Mucosa of gallbladder (tissue), 1 donor: Measurements from ENCODE around the gene REP15. TPM values are rescaled to one million over a fixed set of nuclear protein-coding genes. Genes with fewer than 3 reads are reported as not detected.
"Not testable (repeated sequence)": the region's sequence is repeated elsewhere in the genome, so short reads cannot be mapped to it uniquely, and the experiment has no call there.

Experiments used
- DNase-seq: peaks from one replicate; pipeline ENCODE4 v3.0.0-alpha.2; 2020; ENCODE audit warnings: low spot score
- total RNA-seq: library from RNA; stranded (reverse); gene quantifications from one replicate; pipeline ENCODE4 v1.2.1, GENCODE V29; 2021
- donor health status: DM: no; HTN: no; CAD: no.

Gene REP15, protein sequence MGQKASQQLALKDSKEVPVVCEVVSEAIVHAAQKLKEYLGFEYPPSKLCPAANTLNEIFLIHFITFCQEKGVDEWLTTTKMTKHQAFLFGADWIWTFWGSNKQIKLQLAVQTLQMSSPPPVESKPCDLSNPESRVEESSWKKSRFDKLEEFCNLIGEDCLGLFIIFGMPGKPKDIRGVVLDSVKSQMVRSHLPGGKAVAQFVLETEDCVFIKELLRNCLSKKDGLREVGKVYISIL
- 0.95 TPM for total RNA-seq

DNA sequence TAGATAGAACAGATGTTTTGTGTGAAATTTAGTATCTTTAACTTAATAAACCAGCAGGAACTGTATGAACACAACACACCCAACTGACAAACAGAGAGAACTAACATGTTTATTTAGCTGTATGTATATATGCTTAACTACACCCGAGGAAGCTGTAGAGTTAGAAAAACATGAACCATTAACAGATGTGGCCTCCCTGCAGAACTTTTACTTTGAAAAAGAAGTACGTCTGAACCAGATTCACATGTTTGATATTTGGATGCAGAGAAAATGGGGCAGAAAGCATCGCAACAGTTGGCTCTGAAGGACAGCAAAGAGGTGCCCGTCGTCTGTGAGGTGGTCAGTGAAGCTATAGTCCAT is at the start of gene REP15:
REP15 (plus strand) TSS at position 155 of the 360 bp plus-strand sequence; CDS start at position 271, 116 bp downstream.
- no peak for DNase-seq

DNA sequence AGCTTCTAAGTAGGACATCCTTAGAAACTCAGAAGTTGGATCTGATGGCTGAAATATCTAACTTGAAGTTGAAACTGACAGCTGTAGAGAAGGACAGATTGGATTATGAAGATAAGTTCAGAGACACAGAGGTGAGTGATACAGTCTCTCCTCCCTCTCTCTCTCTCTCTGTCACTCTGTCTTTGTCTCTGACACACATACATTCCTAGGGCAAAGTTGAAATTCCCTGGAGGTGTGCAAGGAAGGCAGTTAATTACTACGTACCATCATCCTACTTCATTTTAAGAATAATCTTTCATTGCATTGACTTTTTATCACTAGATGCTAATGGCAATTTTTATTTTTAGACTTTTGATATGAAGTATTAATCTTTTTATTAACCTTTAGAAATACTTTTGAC is 46.2 kb upstream of the REP15 start:
- no peak for DNase-seq

DNA sequence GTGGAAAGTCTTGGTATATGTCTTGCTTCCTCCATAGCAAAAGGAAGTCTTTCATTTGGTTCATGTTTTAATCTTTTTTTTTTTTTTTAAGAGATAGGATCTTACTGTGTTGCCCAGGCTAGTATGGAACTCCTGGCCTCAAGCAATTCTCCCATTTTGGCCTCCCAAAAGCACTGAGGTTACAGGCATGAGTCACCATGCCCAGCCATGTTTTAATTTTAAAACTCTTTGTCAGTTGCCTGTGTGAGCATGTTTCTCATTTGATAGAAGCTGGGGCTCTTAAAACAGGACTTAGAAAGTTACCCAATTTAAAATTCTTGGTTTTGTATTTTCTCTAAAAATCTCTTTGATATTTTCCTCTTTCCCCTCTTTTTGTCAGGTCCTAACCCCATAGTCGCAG is 45.0 kb upstream of the REP15 start:
- DNase-seq: no peak

DNA sequence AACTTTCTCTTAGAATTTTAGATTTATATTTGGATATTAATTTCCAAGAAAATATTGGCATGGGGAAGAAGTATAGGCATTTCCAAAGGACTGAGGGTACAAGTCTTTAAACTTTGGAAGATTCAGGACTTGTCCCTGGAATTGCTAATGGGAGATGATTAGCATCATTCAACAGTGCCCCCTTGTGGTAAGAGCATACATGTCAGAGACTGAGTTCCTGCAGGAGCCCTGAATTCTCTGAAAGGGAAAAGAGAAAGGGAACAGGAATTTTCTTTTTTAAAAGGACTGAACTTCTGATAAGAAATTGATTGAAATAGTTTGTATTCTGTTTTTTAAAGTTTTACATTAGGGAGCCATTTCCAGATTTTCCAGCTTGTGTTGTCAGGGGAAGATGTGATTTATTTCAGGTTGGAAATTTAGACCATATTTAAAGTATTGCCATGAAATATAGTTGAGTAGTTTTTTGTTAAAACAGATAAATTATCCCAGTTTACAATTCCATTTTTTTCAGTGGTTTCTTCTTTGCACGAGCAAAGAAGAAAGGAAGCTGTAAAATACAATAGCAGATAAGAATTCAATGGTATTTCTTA is 44.0 kb upstream of the REP15 start:
- peak; percentile 70 for DNase-seq

DNA sequence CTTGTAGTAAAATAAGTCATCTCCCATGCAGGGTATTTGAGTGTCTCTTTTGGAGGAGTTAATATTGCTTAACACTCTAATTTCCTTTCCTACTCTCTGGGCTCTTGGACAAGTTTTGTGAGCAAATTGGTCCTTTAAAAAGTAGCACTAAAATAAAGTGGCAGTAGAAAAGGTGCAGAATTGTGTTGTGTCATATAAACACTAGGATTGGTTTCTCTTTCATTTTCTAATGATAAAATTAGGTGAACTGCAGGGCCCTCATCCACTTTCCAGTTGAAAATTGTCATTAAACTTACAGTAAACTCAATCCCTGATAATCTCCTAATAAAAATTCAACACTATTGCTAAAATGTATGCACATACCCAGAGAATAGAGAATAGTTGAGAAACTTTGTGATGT is 42.6 kb upstream of the REP15 start:
- no peak for DNase-seq

DNA sequence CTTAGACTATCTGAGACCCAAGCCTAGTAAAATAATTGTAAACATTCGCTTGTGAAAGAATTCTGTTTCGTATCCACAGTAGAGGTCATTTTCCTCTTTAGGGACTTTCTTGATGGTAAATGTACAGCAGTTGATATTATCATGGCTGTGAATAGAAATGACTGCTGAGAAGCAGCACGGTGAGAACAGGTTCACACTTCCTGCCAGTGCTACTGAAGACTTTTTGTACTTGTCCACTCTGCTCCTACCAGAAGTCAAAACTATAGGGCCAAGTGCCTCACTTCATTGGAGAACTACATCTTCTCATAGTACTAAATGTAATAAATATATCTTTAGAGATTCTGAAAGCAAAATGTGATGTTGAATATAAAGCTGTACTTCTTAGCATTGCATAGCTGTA is 40.8 kb upstream of the REP15 start:
- not testable (repeated sequence) for DNase-seq

DNA sequence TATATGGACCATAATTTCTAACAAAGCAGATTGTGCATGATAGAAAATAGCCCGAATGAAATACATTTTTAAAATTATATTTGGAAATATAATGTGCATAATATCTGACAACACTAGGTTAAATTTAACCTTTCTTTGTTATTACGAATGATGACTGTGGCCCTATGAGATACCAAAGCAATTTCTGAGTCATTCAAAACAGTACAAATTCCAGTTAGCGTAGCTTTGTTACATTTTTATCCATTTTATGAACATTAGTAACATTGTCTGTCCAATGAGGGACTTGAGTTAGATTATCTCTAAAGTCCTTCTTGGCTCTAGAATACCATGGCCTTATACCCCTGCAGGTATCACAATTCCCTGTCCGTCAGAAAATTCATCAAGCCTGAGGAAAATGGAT is 39.0 kb upstream of the REP15 start:
- no peak for DNase-seq

DNA sequence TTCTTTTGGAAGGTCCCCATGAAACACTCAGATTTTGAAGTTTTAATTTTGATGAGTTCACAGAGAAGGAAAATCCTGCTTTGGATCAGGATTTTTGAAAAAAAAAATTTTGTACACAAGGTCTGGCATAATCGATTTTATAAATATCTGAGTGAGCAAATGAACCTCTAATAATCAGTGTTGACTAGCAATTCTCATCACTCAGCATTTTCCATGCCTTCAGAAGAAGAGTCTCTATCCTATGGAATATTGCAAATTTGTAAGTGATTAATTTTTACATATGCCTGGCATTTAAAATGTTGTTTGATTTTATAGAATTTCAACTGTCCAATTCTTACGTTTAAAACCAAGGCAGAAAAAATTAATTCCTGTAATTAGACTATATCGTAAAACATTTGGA is 30.5 kb upstream of the REP15 start:
- no peak for DNase-seq

DNA sequence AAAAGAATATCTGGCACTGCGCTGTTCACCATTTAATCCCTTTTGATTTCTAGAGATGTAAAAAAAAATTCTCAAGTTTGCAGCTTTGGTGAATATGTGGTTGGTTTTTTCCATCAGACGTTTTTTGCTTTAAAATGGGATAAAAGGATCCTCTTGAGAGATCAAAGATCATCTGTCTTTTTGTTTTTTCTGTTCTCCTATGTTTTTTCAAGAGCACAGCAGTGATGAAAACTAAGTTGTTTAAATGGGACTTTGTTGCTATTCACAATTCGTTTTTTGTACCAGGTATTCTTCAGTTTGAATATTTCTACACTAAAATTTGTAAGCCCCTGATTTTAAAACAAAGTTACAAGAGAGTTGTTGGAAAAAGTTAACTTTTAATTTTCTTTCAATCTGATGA is 29.7 kb upstream of the REP15 start:
- no peak for DNase-seq

DNA sequence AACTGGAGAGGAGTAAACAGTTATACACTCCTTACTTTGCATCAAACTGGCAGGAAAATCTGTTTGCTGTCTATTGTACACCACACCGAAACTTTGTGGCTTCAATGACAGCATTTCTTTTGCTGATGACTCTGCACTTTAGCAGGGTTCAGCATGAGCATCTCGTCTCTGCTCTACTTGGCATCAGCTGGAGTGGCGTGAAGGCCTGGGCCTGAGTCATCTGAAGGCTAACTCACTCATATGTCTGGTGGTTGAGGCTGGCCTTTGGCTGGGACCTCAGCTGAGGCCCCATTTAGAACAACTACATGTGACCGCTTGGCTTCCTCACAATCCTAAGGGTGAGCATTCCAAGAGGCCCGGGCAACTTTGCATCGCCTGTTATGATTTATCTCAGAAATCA is 28.7 kb upstream of the REP15 start:
- no peak for DNase-seq

DNA sequence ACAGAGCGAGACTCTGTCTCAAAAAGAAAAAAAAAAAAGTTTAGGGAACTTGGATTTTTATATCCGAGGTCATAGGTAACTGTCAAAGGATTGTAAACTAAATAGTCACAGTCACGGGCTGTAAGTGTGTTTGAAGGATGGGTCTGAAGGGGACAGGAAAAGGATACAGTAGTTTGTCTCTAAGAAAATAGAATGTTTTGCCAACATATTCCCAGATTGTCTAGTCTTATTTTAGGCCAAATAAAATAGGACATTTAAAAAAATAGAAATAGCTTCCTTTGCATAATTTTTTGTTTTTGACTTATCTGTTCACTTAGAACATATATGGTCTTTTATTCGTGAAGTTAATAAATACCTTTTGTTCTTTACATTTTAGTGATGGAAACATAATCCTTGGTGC is 24.2 kb upstream of the REP15 start:
- no peak for DNase-seq

DNA sequence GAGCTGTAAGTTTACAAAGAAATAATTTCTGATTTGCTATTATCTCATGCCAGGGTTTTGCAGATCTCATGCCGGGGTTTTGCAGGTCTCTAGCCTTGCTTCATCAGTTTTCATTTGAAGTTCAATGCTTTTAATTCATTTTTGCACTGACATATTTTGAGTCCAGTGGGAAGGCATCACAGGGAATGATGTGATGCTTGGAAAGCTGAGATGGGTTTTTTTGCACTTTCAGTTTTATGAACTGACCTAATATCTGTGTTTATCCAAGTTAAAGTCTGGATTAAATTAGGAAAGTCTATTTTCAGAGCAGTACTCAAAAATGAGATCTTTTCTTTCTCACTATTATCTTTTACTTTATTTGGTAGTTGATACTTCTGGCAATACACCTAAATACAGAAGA is 23.6 kb upstream of the REP15 start:
- no peak for DNase-seq

DNA sequence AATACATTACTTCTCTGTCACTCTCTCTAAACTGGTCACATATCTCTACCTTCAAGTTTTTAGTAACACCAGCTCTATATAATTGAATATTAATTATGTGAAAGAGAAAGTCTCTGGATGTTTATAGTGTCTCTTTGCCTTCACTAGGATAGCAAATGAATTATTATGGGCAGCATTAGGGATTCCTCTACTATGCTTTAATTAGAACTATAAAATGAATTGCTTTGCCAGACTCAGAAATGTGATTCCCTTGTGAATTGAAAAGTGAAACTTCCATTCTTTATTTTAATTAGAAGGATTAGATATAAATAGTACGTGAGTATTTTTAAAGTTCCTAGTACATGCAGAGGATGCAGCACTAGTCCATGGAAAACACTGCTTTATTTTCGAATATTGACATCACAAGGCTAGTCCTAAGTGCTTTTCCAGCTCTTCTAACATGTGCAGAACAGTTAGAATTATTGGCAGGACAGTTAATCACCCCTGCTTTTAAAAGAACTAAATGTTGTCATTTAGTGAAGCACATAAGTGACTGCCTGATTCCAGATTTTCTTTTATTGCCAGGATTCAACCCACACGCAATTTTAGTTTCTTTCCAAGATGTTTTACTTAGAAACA is 23.0 kb upstream of the REP15 start:
- no peak for DNase-seq

DNA sequence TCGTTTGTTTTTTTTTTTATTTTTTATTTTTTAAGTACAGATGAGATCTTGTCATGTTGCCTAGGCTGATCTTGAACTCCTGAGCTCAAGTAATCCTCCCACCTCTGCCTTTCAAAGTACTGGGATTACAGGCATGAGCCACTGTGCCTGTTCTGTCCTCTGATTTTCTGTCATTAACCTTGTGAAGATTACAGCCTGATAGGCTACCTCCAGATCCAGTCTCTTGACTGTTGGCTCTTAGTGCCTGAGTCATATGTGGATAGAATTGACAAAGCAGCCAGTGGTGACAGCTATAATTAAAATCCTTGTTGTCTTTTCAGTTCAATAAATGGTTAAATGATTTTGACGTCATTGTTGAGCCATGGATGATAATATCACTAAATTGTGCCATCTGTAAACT is 21.3 kb upstream of the REP15 start:
- DNase-seq: no peak

DNA sequence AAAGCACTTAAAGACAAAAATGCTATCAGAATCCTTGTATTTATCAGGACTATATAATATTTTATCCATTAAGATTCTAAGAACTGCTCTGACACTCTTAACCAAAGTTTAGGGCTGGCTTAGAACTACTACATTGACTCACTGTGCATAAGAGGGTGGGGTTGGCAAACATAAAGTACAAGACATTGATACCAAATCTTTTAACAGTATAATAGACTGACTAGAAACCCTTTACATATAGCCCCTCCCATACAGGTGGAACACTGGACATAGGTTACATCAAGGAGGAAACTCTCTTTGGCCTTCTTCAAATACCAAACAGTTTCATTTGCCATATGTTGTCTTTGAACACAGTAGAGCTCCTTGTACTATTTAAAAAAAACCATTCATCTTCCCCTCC is 15.6 kb upstream of the REP15 start:
- DNase-seq: no peak

DNA sequence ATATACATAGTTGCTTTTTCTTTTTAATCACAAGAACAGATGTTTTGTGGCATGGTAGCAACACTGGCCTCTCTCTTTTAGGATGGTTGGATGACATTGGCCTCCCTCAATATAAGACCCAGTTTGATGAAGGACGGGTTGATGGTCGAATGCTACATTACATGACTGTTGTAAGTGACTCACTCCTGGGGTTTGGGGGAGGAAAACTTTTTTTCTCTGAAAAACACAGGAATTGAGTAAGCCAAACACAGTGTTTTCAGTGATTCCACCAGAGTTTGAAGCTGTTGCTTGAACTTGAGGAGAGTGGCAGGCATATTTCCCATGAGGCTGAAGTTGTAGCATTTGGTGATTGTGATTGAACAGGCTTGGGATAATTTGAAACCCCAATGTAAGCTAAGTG is 13.7 kb upstream of the REP15 start:
- no peak for DNase-seq

DNA sequence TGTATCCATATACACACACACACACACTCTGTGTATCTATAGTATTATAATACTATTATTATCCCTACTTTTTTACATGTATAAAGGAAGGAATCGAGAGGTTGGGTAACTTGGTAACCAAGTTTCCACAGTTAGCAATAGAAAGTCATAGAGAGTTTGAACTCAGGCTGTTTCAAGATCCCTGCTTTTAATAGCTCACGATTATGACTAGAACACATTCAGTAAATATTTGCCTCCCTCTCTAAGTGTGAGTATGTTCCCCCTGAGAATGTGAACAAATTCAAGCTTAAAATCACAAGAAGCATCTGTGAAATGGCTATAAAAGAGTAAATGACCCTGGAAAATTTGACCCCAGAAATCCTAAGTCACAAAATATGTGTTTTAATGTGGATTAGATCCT is 11.0 kb upstream of the REP15 start:
- DNase-seq: no peak

DNA sequence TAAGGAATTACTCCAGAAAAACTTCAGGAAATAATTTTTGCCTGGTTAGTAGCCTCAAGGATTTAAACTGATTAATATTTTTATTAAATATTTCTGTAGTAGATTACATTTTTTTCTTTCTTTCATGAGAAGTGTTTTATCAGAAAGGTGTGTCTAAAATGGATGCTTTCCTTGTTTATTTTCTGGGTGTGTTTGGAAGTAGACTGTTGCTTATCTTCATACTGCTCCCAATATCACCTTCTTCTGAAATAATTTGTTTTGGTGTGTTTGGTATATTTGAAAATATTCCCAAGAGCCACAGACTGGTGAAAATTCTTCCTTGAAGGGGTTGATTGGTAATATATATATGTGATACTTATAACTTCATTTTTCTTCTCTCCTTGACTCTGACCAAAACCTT is 10.1 kb upstream of the REP15 start:
- DNase-seq: no peak

DNA sequence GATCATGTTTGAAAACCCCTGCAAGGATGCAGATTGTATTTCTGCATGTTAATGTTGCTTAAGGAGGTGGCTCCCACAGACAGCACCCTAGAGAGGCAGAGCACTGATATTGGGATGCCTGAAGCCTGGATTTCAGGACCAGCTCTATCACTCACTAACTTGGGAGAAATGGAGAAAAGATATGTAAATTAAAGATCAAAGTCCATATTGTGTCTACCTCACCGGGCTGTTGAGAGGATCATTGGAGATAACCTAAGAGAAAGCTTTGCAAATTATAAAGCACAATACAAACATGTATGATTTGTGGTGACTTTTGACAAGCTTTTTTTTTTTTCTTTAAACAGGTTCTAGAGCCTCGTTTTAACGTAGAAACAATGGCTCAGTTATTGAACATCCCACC is 7.6 kb upstream of the REP15 start:
- no peak for DNase-seq

DNA sequence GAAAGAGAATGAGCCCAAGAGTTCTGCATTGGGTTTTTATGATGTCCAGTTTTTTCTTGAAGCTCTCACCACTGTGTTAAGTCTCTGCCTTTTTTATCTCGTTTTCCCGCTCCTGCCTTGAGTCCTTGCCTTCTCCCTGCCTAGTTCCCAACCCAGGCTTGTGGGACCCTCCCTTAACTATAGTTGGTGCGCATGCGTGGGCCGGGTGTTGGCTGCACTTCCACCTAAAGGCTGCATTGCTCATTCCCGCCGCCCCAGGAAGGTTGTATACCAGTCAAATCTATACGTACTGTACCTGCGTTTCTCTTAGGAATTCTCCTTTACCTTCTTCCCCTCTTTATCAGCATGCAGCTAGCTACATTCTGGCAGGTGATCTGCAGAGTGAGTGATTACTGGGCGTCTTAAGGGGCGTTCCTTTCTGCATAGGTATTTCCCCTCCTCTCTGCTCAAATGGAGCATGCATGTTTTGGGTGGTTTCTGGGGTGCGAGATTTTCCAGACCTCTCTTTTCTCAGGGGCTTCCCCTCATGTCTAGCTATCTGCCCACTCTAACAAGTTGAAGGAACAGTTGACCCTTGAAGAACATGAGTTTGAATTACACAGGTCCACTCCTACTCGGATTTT is 6.6 kb upstream of the REP15 start:
- no peak for DNase-seq

DNA sequence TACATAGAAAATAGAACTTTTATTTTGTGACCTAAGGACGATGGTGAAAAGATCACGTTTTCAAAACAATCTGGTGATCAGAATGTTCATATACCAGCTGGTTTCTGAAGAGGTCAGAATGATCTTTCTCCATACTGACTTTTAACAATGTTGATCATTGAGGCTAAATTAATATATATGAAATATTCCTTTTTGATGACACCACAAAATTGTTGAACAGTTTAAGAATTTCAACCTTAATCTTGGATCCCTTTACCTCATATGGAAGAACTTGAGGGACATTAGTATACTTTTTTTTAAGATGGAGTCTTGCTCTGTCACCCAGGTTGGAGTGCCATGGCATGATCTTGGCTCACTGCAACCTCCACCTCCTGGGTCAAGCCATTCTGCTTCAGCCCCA is 2.8 kb upstream of the REP15 start:
- no peak for DNase-seq

DNA sequence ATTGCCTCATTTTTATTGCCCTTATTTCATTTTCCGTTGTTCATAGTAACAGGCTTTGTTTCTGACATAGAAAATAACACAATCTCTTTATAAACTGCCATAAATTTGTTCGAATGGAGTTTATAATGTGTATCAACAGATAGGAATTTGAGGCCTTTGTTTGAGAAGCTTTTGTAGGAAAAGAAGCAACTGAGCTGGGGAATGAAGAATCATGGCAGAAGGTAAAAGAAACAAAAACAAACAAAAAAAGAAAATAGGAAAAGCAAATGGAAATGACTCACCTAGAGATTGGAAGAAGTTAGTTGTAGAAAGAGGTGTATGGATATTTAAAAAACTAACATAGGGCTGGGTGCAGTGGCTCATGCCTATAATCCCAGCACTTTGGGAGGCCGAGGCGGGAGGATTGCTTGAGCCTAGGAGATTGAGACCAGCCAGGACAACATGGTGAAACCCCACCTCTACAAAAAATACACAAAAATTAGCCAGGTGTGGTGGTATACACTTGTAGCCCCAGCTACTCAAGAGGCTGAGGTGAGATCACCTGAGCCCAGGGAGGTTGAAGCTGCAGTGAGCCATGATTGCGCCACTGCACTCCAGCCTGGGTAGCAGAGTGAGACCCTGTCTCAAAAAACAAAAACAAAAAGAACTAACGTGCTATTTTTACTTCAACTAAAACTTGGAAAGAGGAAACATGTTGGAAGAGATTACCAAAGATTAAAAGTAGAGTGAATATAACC is 523 bp upstream of the REP15 start:
- no peak for DNase-seq
